HG03460 (cell line): Measurements from ENCODE around the gene C20orf144.
A peak's percentile ranks its signal among the peaks of the same experiment; 100 is the strongest.

Source experiments
- ATAC-seq: cut with Tn5 transposase; IDR thresholded peaks from one replicate; pipeline ENCODE4 v1.9.1; 2021; ENCODE audit not compliant: unreplicated experiment

C20orf144 gene

DNA sequence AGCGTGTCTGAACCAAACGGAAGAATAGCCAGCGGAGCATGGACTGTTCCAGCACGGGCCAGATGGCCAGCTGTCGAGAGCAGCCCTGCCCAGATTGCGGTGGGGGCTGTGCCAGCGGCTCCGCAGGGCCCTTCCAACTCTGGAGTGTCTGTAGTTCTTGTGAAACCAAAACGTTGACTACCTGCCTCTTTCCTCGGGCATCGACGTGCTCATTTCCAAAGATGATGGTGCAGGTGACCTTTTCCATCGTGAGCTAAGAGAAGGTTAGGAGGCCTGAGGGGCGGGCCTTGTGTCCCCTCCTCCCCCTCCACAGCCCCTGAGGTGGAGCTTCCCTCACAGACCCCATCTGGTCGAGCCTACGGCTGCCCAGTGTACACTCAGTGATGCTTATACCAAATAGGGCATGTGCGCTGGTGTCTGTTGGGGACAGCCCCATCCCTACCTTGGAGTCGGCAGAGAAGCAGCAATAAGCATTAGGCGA is 12.9 kb upstream of the C20orf144 start:
- no peak for ATAC-seq

DNA sequence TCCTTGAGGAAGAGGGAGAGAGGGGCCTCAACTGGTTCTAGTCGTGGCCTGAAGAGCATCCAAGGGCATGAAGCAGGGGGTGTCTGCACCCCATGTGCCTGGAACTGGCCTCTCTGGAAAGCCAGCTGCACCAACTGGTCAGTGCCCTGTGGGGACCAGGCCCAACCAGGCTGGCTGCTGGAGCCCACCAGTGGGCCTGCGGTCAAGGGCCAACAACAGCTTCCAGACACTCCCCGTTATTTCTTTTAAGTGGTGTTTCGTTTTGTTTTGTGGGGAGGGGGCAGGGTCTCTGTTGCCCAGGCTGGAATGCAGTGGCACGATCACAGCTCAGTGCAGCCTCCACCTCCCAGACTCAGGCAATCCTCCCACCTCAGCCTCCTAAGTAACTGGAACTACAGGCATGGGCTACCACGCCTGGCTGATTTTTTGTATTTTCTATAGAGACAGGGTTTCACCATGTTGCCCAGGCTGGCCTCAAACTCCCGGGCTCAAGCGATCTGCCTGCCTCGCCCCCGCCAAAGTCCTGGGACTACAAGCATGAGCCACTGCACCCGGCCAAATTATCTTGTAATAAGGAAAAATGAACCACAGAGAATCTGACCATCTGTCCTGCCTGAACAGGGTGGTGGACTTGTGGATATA is 11.9 kb upstream of the C20orf144 start:
- ATAC-seq: no peak

DNA sequence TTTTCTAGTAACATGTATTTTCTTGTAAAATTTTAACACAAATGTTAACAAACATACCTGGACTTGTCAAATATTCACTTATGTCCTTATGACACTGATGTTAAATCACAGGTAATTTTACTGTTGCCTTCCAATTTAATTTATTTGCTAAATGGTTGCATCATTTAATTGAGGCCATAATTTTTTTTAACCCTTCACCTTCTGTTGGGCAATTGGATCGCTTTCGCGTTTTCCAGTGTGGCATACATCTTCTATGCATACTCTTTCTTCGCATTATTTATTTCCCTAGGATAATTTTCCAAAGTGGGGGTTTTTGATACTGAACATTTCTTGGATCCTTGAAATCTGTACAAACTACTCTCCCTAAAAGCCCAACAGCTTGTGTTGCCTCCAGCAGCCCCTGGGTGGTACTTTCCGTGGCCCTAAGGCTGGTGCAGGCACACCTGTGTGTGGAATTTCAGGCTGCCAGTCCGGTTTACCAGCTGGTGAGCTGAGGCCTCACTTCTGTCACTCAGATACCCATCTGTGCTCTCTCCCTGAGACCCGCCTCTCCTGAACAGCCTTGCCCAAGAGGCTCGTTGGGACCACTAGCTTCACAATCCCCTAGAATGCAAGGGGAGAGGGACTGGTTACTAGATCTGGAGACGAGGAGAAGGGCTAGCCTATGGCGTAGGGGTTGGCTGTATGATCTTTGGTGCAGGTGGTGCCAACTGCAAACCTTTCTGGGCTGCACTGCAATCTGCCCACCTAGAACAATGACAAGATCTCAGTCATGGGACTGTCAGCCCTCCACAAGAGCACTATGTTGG is 11.2 kb upstream of the C20orf144 start:
- no peak for ATAC-seq

DNA sequence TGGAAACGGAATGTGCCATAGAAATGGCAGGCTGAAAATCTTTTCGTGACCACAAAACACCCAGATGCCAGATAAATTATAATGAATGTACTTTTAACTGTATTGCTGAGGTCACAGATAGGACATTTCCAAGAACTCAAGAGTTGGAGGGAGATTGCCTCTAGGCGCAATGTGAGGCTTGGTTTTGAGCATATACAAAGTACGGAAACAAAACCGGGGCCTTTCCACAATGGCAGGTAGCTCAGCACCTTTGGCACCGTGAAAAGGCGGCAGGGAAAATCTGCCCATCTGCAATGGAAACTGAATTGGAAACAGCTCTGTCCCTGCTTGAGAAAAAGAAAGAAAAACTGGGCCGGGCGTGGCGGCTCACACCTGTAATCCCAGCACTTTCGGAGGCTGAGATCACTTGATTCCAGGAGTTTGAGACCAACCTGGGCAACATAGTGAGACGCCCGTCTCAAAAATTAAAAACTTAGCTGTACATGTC is 10.5 kb upstream of the C20orf144 start:
- no peak for ATAC-seq

DNA sequence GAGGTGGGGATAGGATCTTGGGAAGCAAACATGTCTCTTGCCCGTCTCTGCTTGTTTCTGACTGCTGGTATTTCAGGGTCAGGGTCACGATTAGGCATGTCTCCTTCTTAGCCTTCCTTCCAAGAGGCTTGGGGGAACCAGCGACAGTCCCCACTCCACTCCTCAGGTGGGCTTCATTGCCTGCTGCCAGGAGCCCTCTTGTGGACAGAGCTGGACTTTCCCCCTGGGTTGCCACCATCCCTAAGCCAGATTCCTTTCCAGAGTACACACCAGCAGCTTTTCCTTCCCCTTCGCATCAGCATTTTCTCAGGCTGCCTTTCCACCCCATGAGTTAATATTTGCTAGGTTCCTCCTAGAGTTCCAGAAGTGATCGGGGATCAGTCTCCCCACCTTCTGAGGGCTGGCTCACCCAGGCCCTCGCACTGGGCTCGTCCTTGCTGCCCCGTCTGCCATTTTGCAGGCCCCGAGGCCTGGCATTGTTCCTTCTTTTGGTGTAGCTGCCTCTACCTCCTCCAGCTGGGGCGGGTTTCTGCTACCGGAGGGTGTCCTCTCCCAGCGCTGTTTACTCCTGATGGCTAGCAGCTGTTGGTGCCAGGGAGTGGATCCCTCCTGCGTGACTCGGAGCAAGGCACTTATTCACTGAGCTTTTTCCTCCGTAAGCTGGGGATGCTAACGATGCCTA is 8.8 kb upstream of the C20orf144 start:
- no peak for ATAC-seq

DNA sequence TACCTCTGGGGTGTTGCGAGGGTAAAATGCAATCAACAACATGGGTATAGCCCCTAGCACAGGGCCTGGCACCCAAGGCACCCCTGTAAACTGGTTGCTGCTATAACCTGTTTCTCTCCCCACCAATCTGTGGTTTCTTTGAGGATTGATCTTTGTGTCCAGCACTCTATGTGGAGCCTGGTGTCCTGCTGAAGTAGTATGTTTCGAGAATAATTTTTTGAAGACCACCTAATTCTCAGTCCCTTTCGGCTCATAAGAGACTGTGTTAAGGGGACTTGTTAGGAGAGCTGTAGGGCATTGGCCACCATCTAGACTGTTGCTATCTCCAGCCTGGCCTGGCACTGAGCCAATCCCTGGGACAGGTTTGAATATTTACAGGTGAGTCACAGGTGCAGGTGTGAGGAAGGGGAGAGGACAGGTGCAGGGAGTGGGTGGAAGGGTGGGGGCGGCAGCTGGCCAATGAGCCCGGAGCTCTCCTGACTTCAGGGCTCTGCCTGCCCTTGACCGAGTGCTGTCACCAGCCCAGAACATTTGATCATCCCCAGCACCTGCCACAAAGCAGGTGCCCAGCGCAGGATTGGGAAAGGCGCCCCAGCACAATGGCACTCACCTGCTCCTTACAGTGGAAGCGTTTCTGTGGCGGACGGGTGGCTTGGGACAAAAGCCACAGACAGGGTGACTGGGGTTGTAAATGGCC is 8.1 kb upstream of the C20orf144 start:
- no peak for ATAC-seq

DNA sequence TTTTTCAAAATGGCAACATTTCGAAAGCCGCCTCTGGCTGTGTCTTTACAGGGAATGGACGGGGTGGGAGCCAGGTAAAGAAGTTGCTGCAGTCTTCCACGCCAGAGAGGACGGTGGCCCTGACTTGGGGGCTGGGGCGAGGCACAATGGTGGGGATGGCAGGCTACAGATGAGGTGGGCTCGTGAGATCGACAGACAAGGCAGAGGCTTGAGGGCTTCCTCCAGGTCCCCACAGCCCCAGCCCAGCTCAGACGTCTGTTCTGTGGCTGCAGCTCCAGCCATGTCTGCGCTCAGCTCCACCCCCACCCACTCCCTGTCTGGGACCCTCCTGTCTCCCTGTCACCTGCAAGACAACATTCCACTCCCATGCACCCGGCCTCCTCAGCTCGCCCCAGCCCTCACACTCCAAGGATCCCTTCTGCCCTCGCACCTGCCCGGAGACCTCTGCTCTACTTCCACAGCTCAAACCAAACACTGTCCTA is 7.4 kb upstream of the C20orf144 start:
- no peak for ATAC-seq

DNA sequence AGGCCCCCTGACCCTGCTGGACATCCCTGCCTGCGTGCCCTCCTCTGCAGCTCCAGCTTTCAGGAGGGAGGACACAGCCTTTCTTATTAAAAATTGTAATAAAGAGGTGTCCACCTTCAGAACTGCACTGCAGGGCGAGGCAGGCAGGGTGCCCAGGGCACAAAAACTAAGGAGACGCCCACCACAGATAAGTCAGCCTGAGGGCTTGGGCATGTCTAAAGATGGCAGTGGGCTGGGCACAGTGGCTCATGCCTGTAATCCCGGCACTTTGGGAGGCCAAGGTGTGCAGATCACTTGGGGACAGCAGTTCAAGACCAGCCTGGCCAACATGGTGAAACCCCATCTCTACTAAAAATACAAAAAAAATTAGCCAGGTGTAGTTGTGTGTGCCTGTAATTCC is 7.0 kb upstream of the C20orf144 start:
- no peak for ATAC-seq

DNA sequence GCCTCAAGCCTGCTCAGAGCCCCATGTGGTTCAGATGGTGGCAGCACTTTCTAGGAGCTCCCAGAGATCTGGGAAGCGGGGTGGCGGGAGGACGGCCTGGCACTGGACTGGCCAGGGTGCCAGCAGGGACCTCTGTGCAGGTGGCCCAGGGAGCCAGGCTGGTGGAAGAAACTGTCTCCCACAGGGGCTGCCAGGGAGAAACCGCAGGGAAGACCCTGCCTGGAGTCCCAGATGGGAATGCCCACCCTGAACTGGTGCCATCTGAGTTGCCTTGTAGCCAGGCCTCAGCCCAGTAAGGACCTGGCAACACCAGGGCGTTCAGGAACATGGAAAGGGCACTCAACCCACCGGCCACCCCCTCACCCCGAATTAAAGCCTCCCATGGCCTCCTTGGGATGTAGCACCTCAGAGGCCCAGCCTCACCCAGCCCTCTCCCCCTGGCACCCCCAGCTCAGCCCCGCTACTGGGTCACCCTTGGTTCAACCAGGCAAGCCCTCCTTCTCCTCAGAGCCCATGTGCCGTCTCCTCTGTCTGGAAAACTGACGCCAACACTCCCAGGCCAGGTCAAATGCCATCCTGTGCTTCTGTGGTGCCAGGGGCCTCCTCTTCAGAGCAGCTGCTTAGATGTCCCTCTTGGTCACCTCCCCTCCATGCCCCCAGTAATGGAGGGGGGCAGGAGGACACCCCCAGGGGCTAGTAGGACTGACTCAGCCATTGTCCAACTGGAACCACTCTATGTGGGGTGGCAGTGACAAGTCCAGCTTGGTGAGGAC is 5.9 kb upstream of the C20orf144 start:
- ATAC-seq: no peak

DNA sequence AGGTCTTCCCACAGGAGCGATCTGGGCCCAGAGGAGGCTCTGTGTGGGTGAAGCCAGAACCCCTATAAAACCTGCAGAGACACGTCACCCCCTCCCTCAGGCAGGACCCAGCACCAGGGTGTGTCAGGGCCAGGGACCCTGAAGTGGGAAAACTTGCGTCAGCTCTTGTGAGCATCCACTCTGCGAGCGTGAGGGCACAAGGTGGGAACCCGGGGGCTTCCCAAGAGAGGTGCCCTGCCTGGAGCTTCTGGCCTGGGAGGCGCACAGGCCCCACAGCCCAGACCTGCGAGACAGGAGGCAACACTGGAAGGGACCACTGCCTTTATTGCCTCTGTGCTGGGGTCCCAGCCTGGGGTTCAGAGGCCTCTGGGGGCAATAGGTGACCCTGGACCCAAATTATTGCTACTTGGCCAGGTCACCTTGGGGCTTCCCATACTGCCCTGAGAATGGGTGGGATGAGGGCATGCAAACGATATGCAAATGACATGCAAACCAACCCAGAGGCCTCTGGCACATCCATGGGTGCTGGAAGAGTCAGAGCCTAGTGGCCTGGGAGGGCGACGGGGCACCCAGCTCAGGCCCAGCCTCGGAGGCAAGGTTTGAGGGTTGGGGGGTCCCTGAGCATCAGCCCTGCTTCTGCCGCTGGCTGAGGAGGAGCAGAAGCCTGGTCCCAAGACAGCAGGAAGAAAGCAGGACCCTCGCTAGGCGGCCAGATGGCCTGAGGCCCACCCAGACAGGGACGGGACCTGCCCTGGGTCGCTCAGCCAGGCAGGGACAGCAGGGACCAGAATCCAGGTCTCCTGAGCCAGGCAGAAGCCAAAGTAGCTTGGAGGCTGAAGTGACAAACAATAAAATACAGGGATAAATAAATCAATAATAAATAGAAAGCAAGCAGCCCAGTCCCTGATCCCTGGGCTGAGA is 5.1 kb upstream of the C20orf144 start:
- ATAC-seq: no peak

DNA sequence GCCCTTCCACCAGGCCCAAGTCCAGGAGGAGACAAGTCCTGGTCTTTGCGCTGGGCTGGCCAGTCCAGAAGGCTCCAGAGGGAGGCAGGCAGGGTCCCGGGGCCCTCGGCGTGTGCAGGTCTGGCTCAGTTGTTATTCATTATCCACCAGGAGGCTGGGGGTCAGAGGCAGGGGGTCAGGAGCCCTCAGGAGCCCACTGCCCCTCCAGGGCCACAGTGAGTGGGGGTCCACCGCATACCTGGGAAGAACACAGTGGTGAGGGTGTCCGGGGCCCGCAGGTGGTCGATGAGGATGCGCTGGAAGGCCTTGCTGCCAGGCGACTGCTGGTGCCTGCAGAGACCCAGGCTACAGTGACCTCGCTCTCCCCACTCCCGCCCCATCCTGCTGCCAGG is 4.4 kb upstream of the C20orf144 start:
- ATAC-seq: no peak

DNA sequence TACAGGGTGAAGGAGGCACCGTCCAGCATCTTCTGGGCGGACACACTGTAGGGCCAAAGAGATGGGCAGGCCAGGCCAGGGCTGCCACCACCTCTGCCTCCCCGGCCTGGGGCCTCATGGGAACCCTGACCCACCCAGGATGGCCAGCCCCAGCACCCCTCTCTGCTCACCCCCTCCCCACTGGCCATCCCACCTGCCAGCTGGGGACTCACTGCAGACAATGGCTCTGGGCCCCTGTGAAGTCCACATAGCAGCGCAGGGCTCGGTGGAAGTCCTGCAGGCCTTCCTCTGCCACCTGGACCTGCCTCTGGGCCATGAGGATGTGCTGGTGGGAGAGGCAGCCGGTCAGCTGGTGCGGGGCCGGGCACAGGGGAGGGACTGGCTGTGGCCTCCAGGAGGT is 3.6 kb upstream of the C20orf144 start:
- no peak for ATAC-seq

DNA sequence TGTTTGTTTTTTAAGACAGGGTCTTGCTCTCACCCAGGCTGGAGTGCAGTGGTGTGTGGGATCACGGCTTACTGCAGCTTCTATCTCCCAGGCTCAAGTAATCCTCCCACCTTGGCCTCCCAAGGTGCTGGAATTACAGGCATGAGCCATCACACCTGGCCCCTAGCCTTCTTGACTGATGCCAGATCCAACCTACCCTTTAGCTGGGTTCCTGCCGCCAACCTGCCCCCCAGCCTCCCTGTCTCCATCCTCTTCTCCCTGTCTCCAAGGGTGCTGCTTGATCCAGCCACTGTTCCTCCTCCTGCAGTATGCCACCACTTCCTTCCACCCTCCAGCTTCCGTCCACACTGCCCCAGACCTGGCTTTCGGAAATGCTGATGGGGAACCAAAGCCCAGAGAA is 3.2 kb upstream of the C20orf144 start:
- no peak for ATAC-seq

DNA sequence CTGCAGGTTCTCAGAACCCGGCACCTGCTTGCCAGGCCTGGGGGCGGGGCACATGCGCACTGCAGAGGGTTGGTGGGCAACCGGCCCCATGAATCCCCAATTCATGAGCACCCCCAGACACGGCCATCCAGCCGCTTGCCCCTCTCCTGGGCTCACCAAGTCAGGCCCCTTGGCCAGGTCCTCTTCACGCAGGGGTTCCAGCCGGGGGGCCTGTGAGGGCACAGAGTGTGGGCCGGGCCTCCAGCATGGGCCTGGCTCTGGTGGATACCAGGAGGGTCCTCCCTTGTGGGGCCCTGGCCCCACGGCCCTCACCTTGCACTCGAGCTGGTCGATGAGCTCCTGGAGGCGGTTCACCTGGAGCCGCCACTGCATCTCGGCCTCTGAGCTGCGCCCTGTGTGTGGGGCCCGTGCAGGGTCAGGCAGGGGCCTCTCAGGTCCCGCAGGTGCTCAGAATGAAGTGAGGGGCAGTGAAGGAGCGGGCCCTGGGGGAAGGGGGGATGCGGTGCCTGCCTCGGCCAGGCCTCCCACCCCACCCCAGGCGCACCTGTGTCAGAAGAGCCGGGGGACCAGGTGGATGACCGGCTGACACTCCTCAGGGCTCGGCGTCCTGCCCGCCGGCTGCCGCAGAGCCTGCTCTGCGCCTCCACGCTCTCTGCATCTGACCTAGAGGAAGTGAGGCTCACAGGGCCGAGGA is 2.6 kb upstream of the C20orf144 start:
- no peak for ATAC-seq

DNA sequence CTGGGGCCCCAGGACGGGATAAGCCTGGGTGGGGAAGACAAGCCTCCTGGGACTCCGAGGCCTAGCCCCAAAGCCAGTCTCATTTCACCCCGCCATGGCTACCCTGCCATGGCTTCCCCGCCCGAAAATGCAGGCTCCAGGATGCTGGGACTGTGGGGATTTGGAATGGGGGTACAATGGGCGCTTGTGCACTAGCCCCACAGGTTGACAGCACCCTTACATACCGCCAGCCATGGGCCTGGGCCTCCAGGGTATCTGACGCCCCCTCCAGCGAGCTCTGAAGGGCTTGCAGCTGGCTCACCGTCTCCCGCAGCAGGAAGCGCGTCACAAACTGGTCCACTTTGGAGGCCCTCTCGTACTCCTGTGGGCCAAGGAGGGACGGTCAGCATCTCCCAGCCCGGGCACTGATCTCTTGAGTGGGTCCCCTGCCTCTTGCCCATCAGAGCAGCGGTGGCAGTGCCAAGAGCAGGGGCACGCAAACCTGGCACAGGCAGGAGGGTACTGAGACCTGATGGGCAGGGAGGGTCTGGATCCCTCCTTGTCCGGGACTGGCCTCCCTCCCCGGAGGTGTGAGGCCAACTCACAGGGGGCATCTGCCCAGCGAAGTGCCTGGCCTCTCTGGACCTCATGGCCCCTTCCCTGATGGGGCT is 2.0 kb upstream of the C20orf144 start:
- ATAC-seq: no peak

DNA sequence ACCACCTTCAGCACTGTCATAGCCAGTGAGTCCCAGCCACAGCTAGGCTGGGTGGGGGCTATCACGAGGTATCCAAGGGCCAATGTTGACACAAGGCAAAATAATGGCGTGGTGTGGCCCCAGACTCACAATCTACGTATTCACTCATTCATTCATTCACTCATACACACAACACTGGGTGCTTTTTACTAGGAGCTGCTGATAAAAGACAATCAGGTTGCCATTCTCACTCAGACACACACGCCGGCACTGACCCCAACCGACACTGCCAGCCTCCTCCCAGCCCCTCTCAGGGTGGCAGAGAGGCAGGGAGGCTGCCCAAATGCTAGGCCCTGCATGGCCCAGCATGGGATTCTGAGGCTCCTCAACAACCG is 1.5 kb upstream of the C20orf144 start:
- no peak for ATAC-seq

DNA sequence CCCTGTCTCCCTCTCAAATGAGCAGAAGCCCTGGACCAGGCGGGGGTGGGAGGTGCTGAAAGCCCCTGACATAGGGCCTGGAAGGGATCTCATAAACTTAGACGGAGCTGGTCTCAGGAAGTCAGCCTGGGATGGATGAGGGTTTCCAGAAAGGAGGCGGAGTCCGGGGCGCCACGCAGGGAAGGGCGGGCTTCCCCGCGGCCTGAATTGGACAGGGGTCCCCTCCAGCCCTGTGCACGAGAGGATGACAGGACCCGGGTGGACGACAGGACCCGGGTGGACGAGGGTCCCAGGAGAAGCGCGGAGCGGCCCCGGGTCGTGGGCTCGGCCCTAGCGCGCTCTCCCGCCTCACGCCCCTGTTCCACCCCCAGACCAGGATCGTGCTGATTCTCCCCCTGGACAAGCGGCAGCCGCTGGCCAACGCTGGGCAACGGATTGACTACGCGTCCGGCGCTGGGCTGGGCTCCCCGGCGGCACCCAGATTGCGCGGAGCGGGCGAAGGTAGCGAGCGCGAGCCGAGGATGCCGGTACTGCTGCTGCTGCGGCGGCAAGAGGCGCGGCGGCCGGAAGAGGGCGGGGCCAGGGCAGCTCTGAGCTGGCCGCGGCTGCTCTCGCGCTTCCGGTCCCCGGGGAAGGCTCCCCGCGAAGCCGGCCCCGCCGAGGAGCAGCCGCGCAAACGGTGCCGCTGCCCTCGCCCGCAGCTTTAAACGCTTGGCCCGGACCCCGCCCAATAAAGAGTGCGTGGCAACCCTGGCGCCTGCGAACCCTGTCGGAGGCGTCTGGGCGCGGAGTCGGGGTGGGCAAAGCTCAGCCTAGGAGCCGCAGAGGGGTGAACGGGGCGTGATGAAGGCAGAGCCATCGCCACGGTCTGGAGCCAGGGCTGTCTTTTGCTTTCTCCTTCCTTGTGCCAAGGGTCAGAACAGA is 1.3 kb downstream of the C20orf144 start:
- ATAC-seq: peak; percentile 42
